A172 (cell line): Measurements from ENCODE around the gene MLLT10. TPM values are rescaled to one million over a fixed set of nuclear protein-coding genes. Genes with fewer than 3 reads are reported as not detected.
"Not testable (repeated sequence)": the region's sequence is repeated elsewhere in the genome, so short reads cannot be mapped to it uniquely, and the experiment has no call there.

ENCODE experiments used
- DNase-seq: peaks from one replicate; pipeline ENCODE4 v3.0.0-alpha.2; 2015; ENCODE audit warnings: low spot score
- total RNA-seq: library from RNA; depleted of rRNA; stranded (reverse); fragments of >200 nt; shearing (Covaris generic); gene quantifications from 2 replicates; pipeline ENCODE4 v1.2.3, GENCODE V29; 2014

MLLT10 gene
- total RNA-seq, 1 experiment from 2014 or later = 22.7 TPM

DNA sequence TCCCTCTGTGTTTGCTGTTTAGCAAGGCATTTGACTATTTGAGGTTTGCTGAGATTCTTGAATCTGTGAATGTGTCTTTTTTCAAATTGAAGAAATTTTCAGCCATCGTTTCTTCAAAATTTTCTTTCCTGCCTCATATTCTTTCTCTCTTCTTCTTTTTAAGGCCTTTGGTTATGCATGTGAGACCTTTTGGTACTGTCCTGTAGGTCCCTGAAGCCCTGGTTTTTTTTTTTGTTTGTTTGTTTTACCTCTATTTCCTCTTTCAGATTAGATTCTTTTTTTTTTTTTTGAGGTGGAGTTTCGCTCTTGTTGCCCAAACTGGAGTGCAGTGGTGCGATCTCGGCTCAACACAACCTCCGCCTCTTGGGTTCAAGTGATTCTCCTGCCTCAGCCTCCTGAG, 45.3 kb downstream of the MLLT10 start:
- DNase-seq = no peak

DNA sequence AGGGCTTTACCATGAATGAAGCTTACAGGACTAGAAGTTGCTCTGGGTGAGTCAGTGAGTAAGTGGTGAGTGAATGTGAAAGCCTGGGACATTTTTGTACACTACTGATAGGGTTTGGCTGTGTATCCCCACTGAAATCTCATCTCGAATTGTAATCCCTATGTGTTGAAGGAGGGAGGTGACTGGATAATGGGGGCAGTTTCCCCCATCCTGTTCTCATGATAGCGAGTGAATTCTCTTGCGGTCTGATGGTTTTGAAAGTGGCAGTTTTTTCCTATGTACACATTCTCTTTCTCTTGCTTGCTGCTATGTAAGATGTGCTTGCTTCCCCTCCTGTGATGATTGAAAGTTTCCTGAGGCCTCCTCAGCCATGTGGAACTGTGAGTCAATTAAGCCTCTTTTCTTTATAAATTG, 47.4 kb downstream of the MLLT10 start:
- peak; percentile 11 for DNase-seq

GRCh38 chr10:21584834-21585530, 51.0 kb downstream of the MLLT10 start:
- no peak for DNase-seq

- DNase-seq = no peak
These were observed 53.4 kb downstream of the MLLT10 start for GRCh38 chr10:21587391-21587790.

DNA sequence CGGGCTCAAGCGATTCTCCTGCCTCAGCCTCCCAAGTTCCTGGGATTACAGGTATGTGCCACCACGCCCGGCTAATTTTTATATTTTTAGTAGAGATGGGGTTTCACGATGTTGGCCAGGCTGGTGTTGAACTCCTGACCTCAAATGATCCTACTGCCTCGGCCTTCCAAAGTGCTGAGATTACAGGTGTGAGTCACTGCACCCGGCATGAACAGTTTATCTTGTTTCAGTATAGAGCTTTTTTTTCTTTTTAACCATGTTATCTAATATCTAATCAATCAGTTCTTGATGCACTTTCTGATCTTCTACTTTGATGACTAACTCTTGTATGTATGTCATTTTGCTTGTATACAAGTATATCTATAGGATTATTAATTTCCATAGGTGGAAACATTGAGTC, 54.1 kb downstream of the MLLT10 start:
- peak; percentile 16 for DNase-seq

GRCh38 chr10:21593986-21594385, 60.0 kb downstream of the MLLT10 start:
- no peak for DNase-seq

DNA sequence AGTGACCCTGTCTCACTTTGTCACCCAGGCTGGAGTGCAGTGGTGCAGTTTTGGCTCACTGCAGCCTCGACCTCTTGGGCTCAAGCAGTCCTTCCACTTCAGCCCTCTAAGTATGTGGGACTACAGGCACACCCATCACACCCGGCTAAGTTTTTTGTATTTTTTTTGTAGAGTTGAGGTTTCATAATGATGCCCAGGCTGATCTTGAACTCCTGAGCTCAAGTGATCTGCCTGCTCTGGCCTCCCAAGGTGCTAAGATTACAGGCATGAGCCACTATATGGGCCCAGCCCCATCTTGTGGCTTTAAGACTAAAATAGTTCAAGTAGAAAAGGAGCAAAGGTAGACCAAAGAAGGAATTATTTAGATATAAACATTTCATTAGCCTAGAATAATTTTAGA, 65.5 kb downstream of the MLLT10 start:
- DNase-seq = no peak

GRCh38 chr10:21600804-21601433, 66.9 kb downstream of the MLLT10 start:
- DNase-seq = no peak

- no peak for DNase-seq
These were observed 68.3 kb downstream of the MLLT10 start for GRCh38 chr10:21602313-21602712.

DNA sequence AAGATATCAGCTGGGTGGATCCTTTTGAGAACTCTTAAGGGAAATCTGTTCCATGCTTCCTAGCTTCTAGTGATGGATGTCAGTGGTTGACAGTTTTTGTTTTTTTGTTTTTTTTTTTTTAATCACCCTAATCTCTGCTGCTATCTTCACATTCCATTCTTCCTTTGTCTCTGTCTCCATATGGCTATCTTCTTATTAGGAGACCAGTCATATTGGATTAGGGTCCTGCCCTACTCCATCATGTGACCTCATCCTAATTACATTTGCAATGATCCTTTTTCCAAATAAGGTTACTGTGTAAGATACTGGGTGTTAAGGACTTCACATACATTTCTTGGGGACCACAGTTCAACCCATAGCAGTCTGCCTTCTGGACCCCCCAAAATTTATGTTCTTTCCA, 69.7 kb downstream of the MLLT10 start:
- DNase-seq = no peak

DNA sequence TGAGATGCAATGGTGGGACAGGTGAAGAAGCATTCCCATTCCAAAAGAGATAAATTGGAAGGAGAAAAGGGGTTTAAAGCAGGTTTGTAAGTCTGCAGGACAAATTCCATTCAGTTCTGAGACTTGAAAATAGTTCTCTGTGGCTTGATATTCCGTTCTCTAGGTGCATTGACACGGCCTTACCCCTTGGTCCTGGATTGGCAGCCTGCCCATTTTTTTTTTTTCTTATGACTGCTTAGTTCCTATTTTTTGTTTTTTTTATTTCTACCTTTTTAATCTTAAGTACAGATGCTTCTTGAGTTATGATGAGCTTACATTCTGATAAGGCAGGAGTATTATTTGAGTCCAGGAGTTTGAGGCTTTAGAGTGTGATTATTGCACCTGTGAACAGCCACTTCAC, 70.6 kb downstream of the MLLT10 start:
- no peak for DNase-seq

DNA sequence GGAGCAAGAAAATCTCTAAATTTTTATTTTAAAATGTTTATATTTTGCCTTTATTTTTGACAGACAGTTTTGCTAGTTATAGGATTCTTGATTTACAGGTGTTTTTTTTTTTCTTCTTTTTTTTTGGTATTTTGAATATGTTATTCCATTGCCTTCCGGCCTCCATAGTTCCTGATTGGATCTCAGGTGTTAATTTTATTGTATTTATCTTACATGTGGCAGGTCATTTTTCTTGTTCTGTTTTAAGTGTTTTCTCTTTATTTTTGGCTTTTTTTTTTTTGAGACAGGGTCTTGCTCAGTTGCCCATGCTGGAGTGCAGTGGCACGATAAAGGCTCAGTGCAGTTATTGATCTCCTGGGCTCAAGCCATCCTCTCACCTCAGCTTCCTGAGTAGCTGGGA, 73.9 kb downstream of the MLLT10 start:
- no peak for DNase-seq

- DNase-seq = no peak
These were observed 80.0 kb downstream of the MLLT10 start for GRCh38 chr10:21614000-21614399.

DNA sequence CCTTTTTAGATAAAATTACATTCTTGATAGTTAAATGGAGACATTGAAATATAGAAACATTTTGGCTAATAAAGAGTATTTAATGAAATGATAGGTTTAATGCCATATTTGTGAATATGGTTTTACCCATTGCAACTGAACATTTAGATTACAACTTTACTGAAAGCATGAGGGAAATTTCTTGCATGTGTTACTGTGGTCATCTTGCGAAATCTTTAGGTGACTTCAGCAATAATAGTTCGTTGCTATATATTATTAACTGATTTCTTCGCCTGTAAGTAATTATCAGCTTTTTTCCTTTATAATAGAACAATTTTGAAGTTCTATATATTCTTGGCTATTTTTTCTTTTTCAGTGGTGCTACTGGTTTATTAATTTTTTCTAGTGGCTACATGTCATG, 83.2 kb downstream of the MLLT10 start:
- no peak for DNase-seq

DNA sequence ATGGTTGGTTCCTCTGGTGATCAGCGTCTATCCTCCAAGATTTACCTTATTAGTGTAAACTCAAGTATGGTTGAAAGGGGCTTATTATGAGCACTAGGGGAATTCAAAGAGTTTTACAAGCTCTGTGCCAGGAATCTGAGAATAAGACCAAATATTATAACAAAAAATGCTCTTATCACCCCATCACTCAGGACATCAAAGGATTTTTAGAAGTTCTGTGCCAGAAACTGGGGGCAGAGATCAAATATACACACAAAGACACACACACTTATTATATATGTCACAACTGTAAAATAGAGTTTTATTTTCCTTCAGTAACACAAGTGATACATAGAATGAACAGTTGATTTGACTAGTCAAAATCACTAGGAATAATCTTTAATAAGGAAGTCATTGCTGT, 89.3 kb downstream of the MLLT10 start:
- no peak for DNase-seq

GRCh38 chr10:21624421-21624820, 90.4 kb downstream of the MLLT10 start:
- DNase-seq = not testable (repeated sequence)

DNA sequence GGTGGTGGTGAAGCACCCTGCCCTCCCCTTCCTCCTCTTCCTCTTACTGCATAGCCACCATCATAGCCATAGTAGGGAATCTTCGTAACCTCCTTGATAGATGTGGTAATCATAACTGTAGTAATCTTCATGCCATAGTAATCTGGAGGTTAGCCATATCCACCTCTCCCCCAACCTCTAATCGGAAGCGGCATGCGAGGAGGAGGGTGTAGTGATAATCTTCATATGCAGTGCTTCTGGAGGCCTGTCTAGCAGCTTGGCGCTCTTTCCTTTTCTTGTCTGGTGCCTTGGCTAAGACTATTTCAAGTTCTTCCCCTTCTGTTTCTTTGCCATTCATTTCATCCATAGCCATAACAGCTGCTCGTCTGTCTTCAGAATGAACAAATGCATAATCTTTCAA, 90.9 kb downstream of the MLLT10 start:
- DNase-seq = no peak

DNA sequence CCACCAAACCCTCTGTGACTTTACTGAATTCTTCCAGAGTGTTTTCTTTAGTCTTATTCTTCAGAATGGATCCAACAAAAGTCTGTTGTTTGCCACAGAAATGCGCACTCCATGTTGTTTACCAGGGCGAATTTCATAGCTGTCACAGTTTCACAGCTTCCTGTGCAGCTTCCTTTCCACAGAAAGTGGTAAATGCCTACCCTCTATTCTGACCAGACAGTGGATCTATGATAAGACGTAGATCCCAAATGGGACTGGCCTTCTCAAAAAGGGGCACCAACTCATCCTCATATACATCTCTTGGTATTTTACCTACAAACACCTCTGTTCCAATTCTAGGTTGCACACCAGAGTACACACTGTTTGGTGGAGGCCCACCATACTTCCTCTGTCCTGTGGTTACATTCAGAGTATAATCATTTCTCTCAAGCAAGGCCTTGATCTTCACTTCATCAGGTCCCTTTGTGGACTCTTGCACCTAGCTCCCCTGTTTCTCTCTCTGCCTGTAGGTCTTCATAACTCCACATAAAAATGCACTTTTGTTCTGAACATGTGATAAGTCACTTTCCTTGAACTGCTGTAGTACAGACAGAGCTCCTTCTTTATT, 91.7 kb downstream of the MLLT10 start:
- DNase-seq = no peak

GRCh38 chr10:21626457-21627161, 92.6 kb downstream of the MLLT10 start:
- no peak for DNase-seq

- no peak for DNase-seq
These were observed 93.3 kb downstream of the MLLT10 start for GRCh38 chr10:21627331-21627730.

DNA sequence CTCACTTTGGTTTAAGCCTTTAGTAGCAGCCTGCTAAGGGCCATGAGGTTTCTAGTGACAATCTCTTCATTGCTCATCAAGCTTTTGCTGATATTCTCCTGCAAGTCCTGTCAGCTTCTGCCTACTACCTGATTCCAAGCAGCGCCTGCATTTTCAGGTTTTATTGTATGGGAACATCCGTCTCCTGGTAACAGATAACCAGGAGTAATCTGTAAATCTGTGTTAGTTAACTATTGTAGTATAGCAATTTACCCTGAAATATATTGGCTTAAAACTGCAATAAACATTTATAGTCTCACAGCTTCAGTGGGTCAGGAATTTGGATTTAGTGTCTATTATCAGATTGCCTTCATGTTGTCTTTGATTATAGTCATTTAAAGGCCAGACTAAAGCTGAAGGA, 94.0 kb downstream of the MLLT10 start:
- DNase-seq = no peak

GRCh38 chr10:21628645-21629044, 94.6 kb downstream of the MLLT10 start:
- DNase-seq = not testable (repeated sequence)
